Measurements from ENCODE around the gene GPR162. TPM values are rescaled to one million over a fixed set of nuclear protein-coding genes. Genes with fewer than 3 reads are reported as not detected.
A peak's percentile ranks its signal among the peaks of the same experiment; 100 is the strongest.

The GPR162 gene
- total and polyA plus RNA-seq, 11 donors, result 1.8 to 7.7 (median 3.0) TPM

GRCh38 chr12:6792522-6793201 is 29.0 kb upstream of the GPR162 start:
- Histone ChIP-seq H3K27ac (peak overlapping the region in 1 of 12 donors; percentile 95), H3K4me1 (peaks cover 0 to 32% (median 0%) of the 10 kb centered on the region in 12 donors), H3K27me3 (peaks cover 0 to 4% (median 0%) of the 10 kb centered on the region in 9 donors), H3K36me3 (peaks cover 0 to 22% (median 0%) of the 10 kb centered on the region in 9 donors), H3K9me3 (no peaks in the 10 kb centered on the region), H3K4me3 (peak overlapping the region in 5 of 12 donors; percentile 14 to 65 (median 22))
- peak in 3 of 5 donors; percentile 42 to 61 (median 44) for DNase-seq
- peak; percentile 27 to 81 (median 67) for ATAC-seq
- no peak for TF ChIP-seq CTCF (IDR thresholded peaks at IDR 0.05)
- no peak for TF ChIP-seq POLR2A (IDR thresholded peaks at IDR 0.05)
- intact Hi-C loops (cut with DNase I), result no loop called here
- WGBS, 4 donors, result 26 to 39% (median 33%) methylated on average over 12 of the region's 12 CpGs

GRCh38 chr12:6795088-6795487 is 26.5 kb upstream of the GPR162 start:
- H3K36me3 ChIP-seq, result peaks cover 0 to 30% (median 0%) of the 10 kb centered on the region in 9 donors
- H3K27me3 ChIP-seq, result peaks cover 0 to 4% (median 0%) of the 10 kb centered on the region in 9 donors
- DNase-seq (no peak), ATAC-seq (no peak)
- TF ChIP-seq CTCF (IDR thresholded peaks at IDR 0.05) (no peak), POLR2A (IDR thresholded peaks at IDR 0.05) (no peak)
- intact Hi-C loops (cut with DNase I), result no loop called here
- 67 to 71% (median 69%) methylated on average over 2 of the region's 2 CpGs for WGBS, 4 donors
- no peak overlapping the region for H3K4me3 ChIP-seq
- H3K9me3 ChIP-seq, result no peaks in the 10 kb centered on the region
- H3K27ac ChIP-seq, result no peak overlapping the region
- peaks cover 0 to 20% (median 0%) of the 10 kb centered on the region in 12 donors for H3K4me1 ChIP-seq

- 91 to 93% (median 93%) methylated on average over 4 of the region's 4 CpGs for WGBS, 4 donors
- DNase-seq, result no peak
- no peak for TF ChIP-seq CTCF (IDR thresholded peaks at IDR 0.05)
- TF ChIP-seq POLR2A (IDR thresholded peaks at IDR 0.05), result no peak
- intact Hi-C loops (cut with DNase I), result no loop called here
- Histone ChIP-seq H3K27me3 (peaks cover 0 to 4% (median 0%) of the 10 kb centered on the region in 9 donors), H3K36me3 (peaks cover 0 to 38% (median 0%) of the 10 kb centered on the region in 9 donors), H3K4me1 (peaks cover 0 to 16% (median 0%) of the 10 kb centered on the region in 12 donors), H3K4me3 (no peak overlapping the region), H3K27ac (no peak overlapping the region), H3K9me3 (no peaks in the 10 kb centered on the region)
- no peak for ATAC-seq
Measured at GRCh38 chr12:6796576-6796975, 25.0 kb upstream of the GPR162 start.

- H3K4me3 ChIP-seq, result no peak overlapping the region
Measured at GRCh38 chr12:6799147-6799546, 22.5 kb upstream of the GPR162 start.

More at GRCh38 chr12:6799147-6799546, 22.5 kb upstream of the GPR162 start:
- ATAC-seq (no peak), DNase-seq (no peak)
- Histone ChIP-seq H3K36me3 (peaks cover 0 to 50% (median 0%) of the 10 kb centered on the region in 9 donors), H3K9me3 (no peaks in the 10 kb centered on the region), H3K27me3 (peaks cover 0 to under 1% (median 0%) of the 10 kb centered on the region in 9 donors), H3K27ac (no peak overlapping the region), H3K4me1 (no peaks in the 10 kb centered on the region)
- 85 to 93% (median 89%) methylated on average over 5 of the region's 5 CpGs for WGBS, 4 donors
- intact Hi-C loops (cut with DNase I), result no loop called here
- TF ChIP-seq POLR2A (IDR thresholded peaks at IDR 0.05) (no peak), CTCF (IDR thresholded peaks at IDR 0.05) (no peak)

Data from heart left ventricle (tissue), 16 donors.